SU-DHL-6 (cell line): ENCODE results near the gene ZNF212.
"Not testable (repeated sequence)": the region's sequence is repeated elsewhere in the genome, so short reads cannot be mapped to it uniquely, and the experiment has no call there.

Experiments used
- H2AFZ ChIP-seq: fragments of 200-600 bp; sonication (generic); 2 replicates; pipeline ENCODE4 v1.6.1; 2014; ENCODE audit warnings: low read depth, mild to moderate bottlenecking, moderate library complexity, mixed read lengths, antibody characterized with exemption, low read length; ENCODE audit not compliant: severe bottlenecking
- H3F3A ChIP-seq: fragments of 200-600 bp; shearing (Covaris generic); 2 replicates; pipeline ENCODE4 v1.6.0; 2016; ENCODE audit warnings: antibody characterized with exemption, mild to moderate bottlenecking; ENCODE audit not compliant: insufficient read depth
- H3K27ac ChIP-seq: fragments of 200-600 bp; sonication (generic); 2 replicates; pipeline ENCODE4 v1.5.1; 2016; ENCODE audit warnings: low read depth, mild to moderate bottlenecking, low read length, moderate library complexity, mixed read lengths
- H3K27me3 ChIP-seq: fragments of 200-600 bp; sonication (generic), shearing (Covaris generic); 2 replicates; pipeline ENCODE4 v1.6.0; 2014; ENCODE audit warnings: mild to moderate bottlenecking, low read length
- H3K36me3 ChIP-seq: fragments of 200-600 bp; sonication (generic); 2 replicates; pipeline ENCODE4 v1.6.1; 2014; ENCODE audit warnings: mild to moderate bottlenecking, low read length, mixed read lengths
- H3K4me2 ChIP-seq: fragments of 300-600, 200-600 bp; shearing (Covaris generic), sonication (generic); 2 replicates; pipeline ENCODE4 v1.6.0; 2014; ENCODE audit warnings: low read length, low read depth, mild to moderate bottlenecking; ENCODE audit not compliant: poor library complexity, severe bottlenecking
- H3K4me3 ChIP-seq: fragments of 200-600 bp; sonication (generic); 2 replicates; pipeline ENCODE4 v1.5.1; 2014; ENCODE audit warnings: antibody characterized with exemption, low read length, mild to moderate bottlenecking, mixed read lengths; ENCODE audit not compliant: insufficient read depth, poor library complexity, severe bottlenecking
- H3K79me2 ChIP-seq: fragments of 200-600 bp; sonication (generic); 2 replicates; pipeline ENCODE4 v1.6.1; 2014; ENCODE audit warnings: mild to moderate bottlenecking, low read length, moderate library complexity; ENCODE audit not compliant: insufficient read depth
- H3K9ac ChIP-seq: fragments of 200-600 bp; sonication (generic); 2 replicates; pipeline ENCODE4 v1.7.0; 2014; ENCODE audit warnings: mild to moderate bottlenecking, low read length
- H3K9me2 ChIP-seq: fragments of 200-600 bp; sonication (generic); replicated peaks from 2 replicates; pipeline ENCODE4 v1.6.1; 2014; ENCODE audit warnings: low read length; ENCODE audit not compliant: insufficient read depth
- H3K9me3 ChIP-seq: fragments of 200-600 bp; sonication (generic); 2 replicates; pipeline ENCODE4 v1.6.1; 2014; ENCODE audit warnings: low read length, mixed read lengths; ENCODE audit not compliant: insufficient read depth
- H4K20me1 ChIP-seq: fragments of 200-600 bp; sonication (generic); 2 replicates; pipeline ENCODE4 v1.6.1; 2014; ENCODE audit warnings: low read depth, mild to moderate bottlenecking, antibody characterized with exemption, low read length, moderate library complexity, mixed read lengths
- CTCF ChIP-seq: fragments of 200-600 bp; sonication (generic); IDR thresholded peaks from one replicate; pipeline ENCODE4 v1.5.1; 2017; ENCODE audit warnings: antibody characterized with exemption, mild to moderate bottlenecking, low read length, moderate library complexity; ENCODE audit not compliant: insufficient read depth, poor library complexity, severe bottlenecking
- EZH2phosphoT487 ChIP-seq: fragments of 200-600 bp; sonication (generic), shearing (Covaris generic); conservative IDR thresholded peaks from 2 replicates; pipeline ENCODE4 v1.6.1; 2018; ENCODE audit warnings: mild to moderate bottlenecking, antibody characterized with exemption, low read length, moderate library complexity, mixed read lengths

The ZNF212 gene

GRCh38 chr7:149267733-149268132, 28.3 kb downstream of the ZNF212 start:
- TF ChIP-seq EZH2phosphoT487 (no peak), CTCF (no peak)
- no peaks in the 10 kb centered on the region for H3K27me3 ChIP-seq
- H3K9me3 ChIP-seq = no peaks in the 10 kb centered on the region
- no peak overlapping the region for H2AFZ ChIP-seq
- no peak overlapping the region for H3K4me3 ChIP-seq
- 0 out of 2 replicates have a peak, but pooled peaks cover 6% of the 10 kb centered on the region for H3K36me3 ChIP-seq
- no peak overlapping the region for H3K9ac ChIP-seq
- no peaks in the 10 kb centered on the region for H3K79me2 ChIP-seq
- H4K20me1 ChIP-seq = no peaks in the 10 kb centered on the region
- H3K4me2 ChIP-seq = no peak overlapping the region
- H3F3A ChIP-seq = no peaks in the 10 kb centered on the region
- H3K9me2 ChIP-seq = no peaks in the 10 kb centered on the region
- no peak overlapping the region for H3K27ac ChIP-seq

- not testable (repeated sequence) for H3K9me2 ChIP-seq, H3K79me2 ChIP-seq, H3K4me2 ChIP-seq, H3K9ac ChIP-seq, H3K4me3 ChIP-seq, H4K20me1 ChIP-seq, H3F3A ChIP-seq, H2AFZ ChIP-seq, H3K27me3 ChIP-seq, H3K9me3 ChIP-seq, H3K36me3 ChIP-seq, H3K27ac ChIP-seq
Observed at GRCh38 chr7:149274424-149274823, 35.0 kb downstream of the ZNF212 start.

DNA sequence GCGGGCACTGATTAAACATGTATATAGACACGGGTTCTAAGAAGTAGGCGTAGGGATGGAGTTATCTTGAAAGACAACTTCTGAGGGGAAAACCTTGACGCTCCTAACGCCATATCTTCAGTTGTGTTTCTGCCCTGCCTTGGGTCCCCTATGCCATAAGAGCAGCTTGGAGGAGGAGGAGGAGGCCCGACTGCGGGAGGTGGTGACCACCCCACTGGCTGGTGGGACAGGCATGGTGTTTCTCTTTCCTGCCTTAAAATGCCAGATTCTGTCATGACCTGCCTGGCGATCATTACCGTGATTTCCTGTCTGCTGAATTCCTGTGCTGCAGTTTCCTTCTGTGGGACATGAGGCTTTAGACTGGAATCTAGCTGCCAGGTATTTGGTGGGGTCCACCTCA, 38.4 kb downstream of the ZNF212 start:
- Histone ChIP-seq H3F3A (no peaks in the 10 kb centered on the region), H4K20me1 (no peaks in the 10 kb centered on the region), H3K79me2 (no peaks in the 10 kb centered on the region), H3K27ac (no peak overlapping the region), H3K9me3 (no peaks in the 10 kb centered on the region), H3K9ac (no peak overlapping the region), H3K4me3 (no peak overlapping the region), H3K4me2 (no peak overlapping the region), H2AFZ (no peak overlapping the region), H3K9me2 (no peaks in the 10 kb centered on the region), H3K27me3 (no peaks in the 10 kb centered on the region), H3K36me3 (no peaks in the 10 kb centered on the region)
- TF ChIP-seq EZH2phosphoT487 (no peak), CTCF (no peak)

- no peaks in the 10 kb centered on the region for H3K9me3 ChIP-seq
- no peak overlapping the region for H3K4me2 ChIP-seq
- H3K9me2 ChIP-seq = no peaks in the 10 kb centered on the region
- no peak overlapping the region for H3K27ac ChIP-seq
- TF ChIP-seq CTCF (no peak), EZH2phosphoT487 (no peak)
- H4K20me1 ChIP-seq = no peaks in the 10 kb centered on the region
- no peaks in the 10 kb centered on the region for H3K79me2 ChIP-seq
- no peak overlapping the region for H2AFZ ChIP-seq
- H3F3A ChIP-seq = no peaks in the 10 kb centered on the region
- H3K27me3 ChIP-seq = no peaks in the 10 kb centered on the region
- H3K4me3 ChIP-seq = no peak overlapping the region
- no peaks in the 10 kb centered on the region for H3K36me3 ChIP-seq
- no peak overlapping the region for H3K9ac ChIP-seq
Observed at GRCh38 chr7:149278396-149278795, 38.9 kb downstream of the ZNF212 start.
